A549 treated with GW870086 at 1 μM for 4 hours (cell line): ENCODE results near the gene RAC3. TPM values are rescaled to one million over a fixed set of nuclear protein-coding genes. Genes with fewer than 3 reads are reported as not detected.

ENCODE experiments used
- total RNA-seq: library from RNA; stranded (reverse); fragments of 200-300 nt; extraction: Qiagen RNA extraction; gene quantifications from 5 replicates; pipeline ENCODE4 v1.2.3, GENCODE V29; 2022; ENCODE audit warnings: low read depth

Gene RAC3
- 25.0 to 39.4 TPM (median 34.2 TPM) in 5 replicates for total RNA-seq

GRCh38 chr17:82031303-82031884, at the start of gene RAC3:
Gene RAC3 (plus strand): TSS chr17:82031678. CDS start chr17:82031762, 84 bp downstream.

GRCh38 chr17:82022310-82022980, 9.0 kb upstream of the RAC3 start, which contains the start of gene CENPX:
Gene CENPX (minus strand): TSS chr17:82022878. CDS start chr17:82022861, 17 bp downstream.

GRCh38 chr17:82022981-82023446, 8.5 kb upstream of the RAC3 start, which contains the start of gene LRRC45:
Gene LRRC45 (plus strand): TSS chr17:82023305. CDS start chr17:82023644, 339 bp downstream.

GRCh38 chr17:82037092-82037888, 5.8 kb downstream of the RAC3 start, which contains the start of gene DCXR:
Gene DCXR (minus strand): TSS chr17:82037697. CDS start chr17:82037682, 15 bp downstream.

GRCh38 chr17:82051776-82052637, 20.5 kb downstream of the RAC3 start, which contains the start of the genes GPS1 and RFNG:
Gene GPS1 (plus strand): TSS chr17:82051898. CDS start chr17:82051932, 34 bp downstream.
Gene RFNG (minus strand): TSS chr17:82051811. CDS start chr17:82051766, 45 bp downstream.

GRCh38 chr17:82065638-82066303, 34.3 kb downstream of the RAC3 start, which contains the start of gene DUS1L:
Gene DUS1L (minus strand): TSS chr17:82065804. CDS start chr17:82065059, 745 bp downstream.

Other genes with a start within 250 kb of the RAC3 start
- 0.15 to 0.67 TPM (median 0.54 TPM) in 5 replicates for gene GCGR, start 227.5 kb upstream of the RAC3 start, total RNA-seq
- 73.8 to 102 TPM (median 99.3 TPM) in 5 replicates for gene MCRIP1, start 198.4 kb upstream of the RAC3 start, total RNA-seq
- gene PPP1R27, start 196.6 kb upstream of the RAC3 start, total RNA-seq, result 0.19 to 0.47 TPM (median 0.24 TPM) in 4 of 5 replicates, not detected in the other
- 672 to 719 TPM (median 681 TPM) in 5 replicates for gene P4HB, start 171.1 kb upstream of the RAC3 start, total RNA-seq
- 558 to 703 TPM (median 590 TPM) in 5 replicates for gene ARHGDIA, start 160.3 kb upstream of the RAC3 start, total RNA-seq
- 171 to 261 TPM (median 232 TPM) in 5 replicates for gene ALYREF, start 140.1 kb upstream of the RAC3 start, total RNA-seq
- gene ANAPC11, start 140.0 kb upstream of the RAC3 start, total RNA-seq, result 208 to 312 TPM (median 266 TPM) in 5 replicates
- gene NPB, start 129.4 kb upstream of the RAC3 start, total RNA-seq, result 0.27 to 0.84 TPM (median 0.53 TPM) in 5 replicates
- 15.4 to 22.5 TPM (median 19.0 TPM) in 5 replicates for gene PCYT2, start 120.3 kb upstream of the RAC3 start, total RNA-seq
- gene SIRT7, start 113.5 kb upstream of the RAC3 start, total RNA-seq, result 33.7 to 48.8 TPM (median 45.2 TPM) in 5 replicates
- 26.4 to 36.5 TPM (median 33.1 TPM) in 5 replicates for gene MAFG, start 103.9 kb upstream of the RAC3 start, total RNA-seq
- 58.8 to 95.8 TPM (median 83.5 TPM) in 5 replicates for gene PYCR1, start 94.4 kb upstream of the RAC3 start, total RNA-seq
- gene MYADML2, start 84.4 kb upstream of the RAC3 start, total RNA-seq, result not detected in 5 replicates
- 0.13 to 0.56 TPM (median 0.35 TPM) in 5 replicates for gene NOTUM, start 70.5 kb upstream of the RAC3 start, total RNA-seq
- 23.0 to 34.0 TPM (median 26.5 TPM) in 5 replicates for gene ASPSCR1, start 54.0 kb upstream of the RAC3 start, total RNA-seq
- 155 to 212 TPM (median 190 TPM) in 5 replicates for gene CENPX, start 8.8 kb upstream of the RAC3 start, total RNA-seq
- gene LRRC45, start 8.4 kb upstream of the RAC3 start, total RNA-seq, result 9.7 to 15.3 TPM (median 13.6 TPM) in 5 replicates
- gene DCXR, start 6.0 kb downstream of the RAC3 start, total RNA-seq, result 66.6 to 101 TPM (median 95.7 TPM) in 5 replicates
- 16.1 to 25.0 TPM (median 23.9 TPM) in 5 replicates for gene RFNG, start 20.1 kb downstream of the RAC3 start, total RNA-seq
- 99.8 to 139 TPM (median 137 TPM) in 5 replicates for gene GPS1, start 20.2 kb downstream of the RAC3 start, total RNA-seq
- 80.3 to 145 TPM (median 129 TPM) in 5 replicates for gene DUS1L, start 34.1 kb downstream of the RAC3 start, total RNA-seq
- gene FASN, start 66.6 kb downstream of the RAC3 start, total RNA-seq, result 102 to 132 TPM (median 126 TPM) in 5 replicates
- 21.3 to 30.1 TPM (median 28.8 TPM) in 5 replicates for gene CCDC57, start 181.2 kb downstream of the RAC3 start, total RNA-seq
- 130 to 166 TPM (median 152 TPM) in 5 replicates for gene SLC16A3, start 197.4 kb downstream of the RAC3 start, total RNA-seq
- 200 to 236 TPM (median 232 TPM) in 5 replicates for gene CSNK1D, start 242.0 kb downstream of the RAC3 start, total RNA-seq